Keratinocyte (primary cell): ENCODE results near the gene PPP1R3F. TPM values are rescaled to one million over a fixed set of nuclear protein-coding genes. Genes with fewer than 3 reads are reported as not detected.

ENCODE experiments used
- DNase-seq: peaks from one replicate; pipeline ENCODE4 v3.0.0-alpha.2; 2011; ENCODE audit warnings: low read depth, missing footprints, low spot score
- FAIRE-seq: peaks from 2 replicates; lab custom pipeline; 2011; peaks lifted over from hg19 to GRCh38; lab: Jason Lieb, UNC
- H2AFZ ChIP-seq: 2 replicates; pipeline ENCODE4 v1.6.0; 2012; ENCODE audit warnings: low read length, control low read depth, inconsistent platforms; ENCODE audit not compliant: control insufficient read depth
- H3K27ac ChIP-seq: 2 replicates; pipeline ENCODE4 v1.5.1; 2011; ENCODE audit warnings: low read length; ENCODE audit not compliant: control insufficient read depth, insufficient read depth
- H3K27me3 ChIP-seq: 3 replicates; pipeline ENCODE4 v1.6.0; 2011; ENCODE audit warnings: low read length; ENCODE audit not compliant: control insufficient read depth, insufficient read depth; ENCODE audit errors: extremely low read depth
- H3K36me3 ChIP-seq, 2 experiments: 2 replicates in 1 of 2; 3 replicates in 1 of 2; pipeline ENCODE4 v1.5.1; 2011; ENCODE audit warnings: low read length in 2 of 2, mild to moderate bottlenecking in 1 of 2; ENCODE audit not compliant: control insufficient read depth in 2 of 2, insufficient read depth in 2 of 2; ENCODE audit errors: extremely low read depth in 1 of 2
- H3K4me1 ChIP-seq: 3 replicates; pipeline ENCODE4 v1.5.1; 2011; ENCODE audit warnings: low read length; ENCODE audit not compliant: control insufficient read depth, insufficient read depth; ENCODE audit errors: extremely low read depth
- H3K4me2 ChIP-seq: 3 replicates; pipeline ENCODE4 v1.6.0; 2011; ENCODE audit warnings: low read depth, low read length; ENCODE audit not compliant: control insufficient read depth, insufficient read depth; ENCODE audit errors: extremely low read depth
- H3K4me3 ChIP-seq, 3 experiments: fragments of 200-600 bp in 1 of 3; sonication (generic) in 1 of 3; 2 replicates in 2 of 3; 3 replicates in 1 of 3; pipeline ENCODE4 v1.5.1; 2011 to 2016; ENCODE audit warnings: low read length in 3 of 3, mild to moderate bottlenecking in 3 of 3, control low read depth in 2 of 3, inconsistent platforms in 1 of 3, low read depth in 1 of 3, mixed read lengths in 1 of 3, mixed run types in 1 of 3, moderate library complexity in 1 of 3; ENCODE audit not compliant: control insufficient read depth in 2 of 3, insufficient read depth in 2 of 3; ENCODE audit errors: extremely low read depth in 1 of 3
- H3K79me2 ChIP-seq: 2 replicates; pipeline ENCODE4 v1.6.0; 2012; ENCODE audit warnings: low read length; ENCODE audit not compliant: control insufficient read depth, insufficient read depth
- H3K9ac ChIP-seq: 3 replicates; pipeline ENCODE4 v1.6.0; 2011; ENCODE audit warnings: low read length; ENCODE audit not compliant: control insufficient read depth, insufficient read depth; ENCODE audit errors: extremely low read depth
- H3K9me1 ChIP-seq: 3 replicates; pipeline ENCODE4 v1.6.0; 2011; ENCODE audit warnings: low read length; ENCODE audit not compliant: control insufficient read depth, insufficient read depth; ENCODE audit errors: extremely low read depth
- H3K9me3 ChIP-seq: 2 replicates; pipeline ENCODE4 v1.5.1; 2012; ENCODE audit warnings: low read depth, low read length; ENCODE audit not compliant: control insufficient read depth
- H4K20me1 ChIP-seq: 3 replicates; pipeline ENCODE4 v1.6.0; 2011; ENCODE audit warnings: low read length; ENCODE audit not compliant: control insufficient read depth, insufficient read depth; ENCODE audit errors: extremely low read depth
- EZH2 ChIP-seq: IDR thresholded peaks from one replicate; pipeline ENCODE4 v1.6.1; 2012; ENCODE audit warnings: inconsistent platforms, mild to moderate bottlenecking, low read length, moderate library complexity
- dilution Hi-C: fragments of 300-500 bp; cut with MboI; formaldehyde crosslinking; loops from one replicate; pipeline ENCODE4 v1.7.0; 2020; ENCODE audit warnings: low sequenced_read_pairs; ENCODE audit not compliant: extremely low pct_ligation_motif_present
- polyA plus RNA-seq, 5 experiments: library from polyadenylated mRNA; depleted of rRNA in 3 of 5; stranded (reverse) in 3 of 5; stranded (forward) in 1 of 5; unstranded in 1 of 5; fragments of >200 nt; gene quantifications; 1 replicate in 1 of 5; 2 replicates in 3 of 5; 3 replicates in 1 of 5; pipeline versions ENCODE4 v1.2.1 to v1.2.3, GENCODE V29; 2011 to 2012; ENCODE audit warnings: missing spikeins in 2 of 5, low read depth in 1 of 5, low replicate concordance in 1 of 5
- TF ChIP-seq, protein P1 (sequence below), 3 experiments: IDR thresholded peaks in 1 of 3; conservative IDR thresholded peaks in 1 of 3; optimal IDR thresholded peaks in 1 of 3; 2 replicates in 2 of 3; 3 replicates in 1 of 3; pipeline versions ENCODE3 to v1.5.1; 2011; ENCODE audit warnings: low read length in 3 of 3, mild to moderate bottlenecking in 3 of 3, moderate library complexity in 2 of 3, control low read depth in 1 of 3, inconsistent platforms in 1 of 3; ENCODE audit not compliant: insufficient read depth in 2 of 3; ENCODE audit errors: extremely low read depth in 1 of 3

PPP1R3F gene
- polyA plus RNA-seq, 1 donor (not counting 4 experiments of a cell fraction or from before 2014, with no cell fraction given) = 0.29 TPM

DNA sequence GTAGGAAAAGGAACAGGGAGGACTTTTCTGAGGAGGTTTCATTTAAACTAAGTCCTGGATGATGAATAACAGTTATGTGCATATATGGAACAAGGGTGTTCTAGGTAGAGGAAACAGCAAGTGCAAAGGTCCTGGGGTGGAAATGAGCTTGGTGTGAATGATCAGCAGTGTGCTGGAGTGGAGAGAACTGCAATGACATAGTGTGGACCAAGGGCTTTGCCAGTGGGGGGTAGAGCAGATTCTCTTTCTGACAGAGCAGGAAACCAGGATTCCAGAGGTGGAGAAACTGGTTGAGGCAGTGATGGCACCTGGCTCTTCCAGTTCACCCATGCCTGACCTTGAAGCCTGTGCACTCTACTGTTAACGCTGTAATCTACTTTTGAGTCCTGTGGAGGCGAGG is 1.7 kb downstream of the PPP1R3F start:
- Histone ChIP-seq H3K27ac (no peak overlapping the region), H3K9me3 (no peaks in the 10 kb centered on the region), H3K4me3 (peak overlapping the region in 2 of 3 experiments; percentile 45 to 55), H3K4me2 (peak overlapping the region; percentile 65), H4K20me1 (no peaks in the 10 kb centered on the region), H3K36me3 (no peaks in the 10 kb centered on the region), H3K27me3 (no peaks in the 10 kb centered on the region), H3K79me2 (peaks cover 2% of the 10 kb centered on the region), H3K4me1 (peaks cover 14% of the 10 kb centered on the region), H3K9me1 (no peaks in the 10 kb centered on the region), H2AFZ (no peak overlapping the region), H3K9ac (no peak overlapping the region)
- TF ChIP-seq, protein P1, sequence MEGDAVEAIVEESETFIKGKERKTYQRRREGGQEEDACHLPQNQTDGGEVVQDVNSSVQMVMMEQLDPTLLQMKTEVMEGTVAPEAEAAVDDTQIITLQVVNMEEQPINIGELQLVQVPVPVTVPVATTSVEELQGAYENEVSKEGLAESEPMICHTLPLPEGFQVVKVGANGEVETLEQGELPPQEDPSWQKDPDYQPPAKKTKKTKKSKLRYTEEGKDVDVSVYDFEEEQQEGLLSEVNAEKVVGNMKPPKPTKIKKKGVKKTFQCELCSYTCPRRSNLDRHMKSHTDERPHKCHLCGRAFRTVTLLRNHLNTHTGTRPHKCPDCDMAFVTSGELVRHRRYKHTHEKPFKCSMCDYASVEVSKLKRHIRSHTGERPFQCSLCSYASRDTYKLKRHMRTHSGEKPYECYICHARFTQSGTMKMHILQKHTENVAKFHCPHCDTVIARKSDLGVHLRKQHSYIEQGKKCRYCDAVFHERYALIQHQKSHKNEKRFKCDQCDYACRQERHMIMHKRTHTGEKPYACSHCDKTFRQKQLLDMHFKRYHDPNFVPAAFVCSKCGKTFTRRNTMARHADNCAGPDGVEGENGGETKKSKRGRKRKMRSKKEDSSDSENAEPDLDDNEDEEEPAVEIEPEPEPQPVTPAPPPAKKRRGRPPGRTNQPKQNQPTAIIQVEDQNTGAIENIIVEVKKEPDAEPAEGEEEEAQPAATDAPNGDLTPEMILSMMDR (optimal IDR thresholded peaks at IDR 0.05 in 1 of 3, IDR thresholded peaks at IDR 0.05 in 1 of 3, conservative IDR thresholded peaks at IDR 0.05 in 1 of 3; ENCODE audit: extremely low read depth in 1 of 3, insufficient read depth in 2 of 3, low read length in 3 of 3) = no peak
- TF ChIP-seq EZH2 = no peak
- FAIRE-seq (no peak), DNase-seq (no peak)
- dilution Hi-C loops = no loop called here

DNA sequence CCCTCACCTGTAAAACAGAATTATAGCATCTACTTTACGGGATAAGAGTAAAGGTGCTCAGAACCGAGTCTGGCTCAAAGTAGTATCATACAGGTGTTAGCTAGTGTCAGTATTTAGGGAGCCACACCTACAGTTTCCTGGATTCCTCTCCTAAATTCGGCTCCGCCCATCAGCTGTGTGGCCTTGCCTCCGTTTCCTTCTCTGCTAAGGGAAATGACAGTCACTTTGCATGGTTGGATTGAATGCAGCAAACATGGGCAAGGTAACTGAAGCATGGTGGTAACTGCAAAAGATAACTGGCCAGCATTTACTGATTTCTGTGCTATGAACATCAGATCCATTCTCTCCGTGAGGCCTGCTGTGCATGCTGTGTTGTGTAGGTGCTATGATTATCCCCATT is 2.8 kb downstream of the PPP1R3F start:
- H3K9ac ChIP-seq = no peak overlapping the region
- H3K4me2 ChIP-seq = no peak overlapping the region
- DNase-seq (no peak), FAIRE-seq (no peak)
- H4K20me1 ChIP-seq = no peaks in the 10 kb centered on the region
- H3K27me3 ChIP-seq = no peaks in the 10 kb centered on the region
- H3K4me1 ChIP-seq = peaks cover 14% of the 10 kb centered on the region
- H3K9me3 ChIP-seq = no peaks in the 10 kb centered on the region
- TF ChIP-seq EZH2 = no peak
- TF ChIP-seq, protein P1 (optimal IDR thresholded peaks at IDR 0.05 in 1 of 3, IDR thresholded peaks at IDR 0.05 in 1 of 3, conservative IDR thresholded peaks at IDR 0.05 in 1 of 3; ENCODE audit: extremely low read depth in 1 of 3, insufficient read depth in 2 of 3, low read length in 3 of 3) = no peak
- no peak overlapping the region for H2AFZ ChIP-seq
- dilution Hi-C loops = no loop called here
- H3K4me3 ChIP-seq = no peak overlapping the region
- H3K79me2 ChIP-seq = peaks cover 2% of the 10 kb centered on the region
- H3K36me3 ChIP-seq = no peaks in the 10 kb centered on the region
- H3K27ac ChIP-seq = no peak overlapping the region
- no peaks in the 10 kb centered on the region for H3K9me1 ChIP-seq
